Activated T-helper 1 cell treated with Interleukin-2 at 50 U/mL for 16 hours (primary cell): Measurements from ENCODE around the gene DMAC2.
A peak's percentile ranks its signal among the peaks of the same experiment; 100 is the strongest.
"Not testable (repeated sequence)": the region's sequence is repeated elsewhere in the genome, so short reads cannot be mapped to it uniquely, and the experiment has no call there.

Experiments
- DNase-seq: peaks from one replicate; pipeline ENCODE4 v3.0.0-alpha.2; 2020; ENCODE audit warnings: low read depth

Gene DMAC2

DNA sequence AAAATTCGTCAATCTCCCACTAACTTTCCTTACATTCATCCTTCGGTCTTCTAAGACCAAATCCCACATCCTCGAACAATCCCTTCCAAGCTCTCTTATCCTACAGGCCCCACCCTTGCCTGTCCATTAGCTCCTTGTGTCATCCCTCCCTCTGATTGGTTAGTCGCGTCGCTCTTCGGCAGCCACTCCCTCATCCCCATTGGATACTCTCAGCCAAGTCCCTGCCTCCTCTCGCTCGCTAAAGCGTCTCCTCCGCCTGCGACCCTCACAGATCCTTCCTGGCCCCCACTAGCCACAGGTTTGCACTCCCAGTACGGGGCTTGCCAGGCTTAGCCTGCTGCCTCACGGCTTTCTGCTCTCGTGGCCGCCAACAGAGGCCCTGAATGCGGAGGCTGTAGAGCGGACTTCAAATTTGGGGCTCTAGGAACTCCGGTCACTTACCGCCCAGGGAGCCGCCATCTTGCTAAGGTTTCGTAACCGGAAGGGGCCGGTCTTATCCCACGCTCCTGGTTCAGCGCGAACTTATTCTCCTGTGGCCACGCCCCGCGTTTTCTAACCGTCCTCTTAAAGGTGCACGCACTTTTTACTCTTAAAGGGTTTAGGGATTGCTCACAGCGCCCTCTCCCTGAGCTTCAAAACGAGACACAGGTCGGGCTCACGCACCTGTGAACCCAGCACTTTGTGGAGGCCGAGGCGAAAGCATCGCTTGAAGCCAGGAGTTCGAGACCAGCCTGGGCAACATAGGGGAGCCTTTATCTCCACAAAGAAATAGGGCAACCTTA is at the start of gene DMAC2:
Gene DMAC2 (minus strand): TSS at position 472 of the 782 bp plus-strand sequence. CDS start 13 bp downstream, at position 459.
- DNase-seq: peak; percentile 85

DNA sequence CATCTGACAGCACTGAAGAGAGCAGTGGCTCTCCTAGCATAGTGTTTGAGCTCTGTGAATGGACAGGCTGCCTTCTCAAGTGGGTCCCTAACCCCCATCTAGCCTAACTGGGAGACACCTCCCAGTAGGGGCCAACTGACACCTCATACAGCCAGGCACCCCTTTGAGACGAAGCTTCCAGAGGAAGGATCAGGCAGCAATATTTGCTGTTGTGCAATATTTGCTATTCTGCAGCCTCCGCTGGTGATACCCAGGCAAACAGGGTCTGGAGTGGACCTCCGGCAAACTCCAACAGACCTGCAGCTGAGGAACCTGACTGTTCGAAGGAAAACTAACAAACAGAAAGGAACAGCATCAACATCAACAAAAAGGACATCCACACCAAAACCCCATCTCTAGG is 47.2 kb upstream of the DMAC2 start:
- DNase-seq: not testable (repeated sequence)

GRCh38 chr19:41484822-41485221 is 45.1 kb upstream of the DMAC2 start:
- no peak for DNase-seq

GRCh38 chr19:41480336-41480735 is 40.6 kb upstream of the DMAC2 start:
- DNase-seq: no peak

- DNase-seq: no peak
Measured at GRCh38 chr19:41479757-41480191, 40.1 kb upstream of the DMAC2 start.

DNA sequence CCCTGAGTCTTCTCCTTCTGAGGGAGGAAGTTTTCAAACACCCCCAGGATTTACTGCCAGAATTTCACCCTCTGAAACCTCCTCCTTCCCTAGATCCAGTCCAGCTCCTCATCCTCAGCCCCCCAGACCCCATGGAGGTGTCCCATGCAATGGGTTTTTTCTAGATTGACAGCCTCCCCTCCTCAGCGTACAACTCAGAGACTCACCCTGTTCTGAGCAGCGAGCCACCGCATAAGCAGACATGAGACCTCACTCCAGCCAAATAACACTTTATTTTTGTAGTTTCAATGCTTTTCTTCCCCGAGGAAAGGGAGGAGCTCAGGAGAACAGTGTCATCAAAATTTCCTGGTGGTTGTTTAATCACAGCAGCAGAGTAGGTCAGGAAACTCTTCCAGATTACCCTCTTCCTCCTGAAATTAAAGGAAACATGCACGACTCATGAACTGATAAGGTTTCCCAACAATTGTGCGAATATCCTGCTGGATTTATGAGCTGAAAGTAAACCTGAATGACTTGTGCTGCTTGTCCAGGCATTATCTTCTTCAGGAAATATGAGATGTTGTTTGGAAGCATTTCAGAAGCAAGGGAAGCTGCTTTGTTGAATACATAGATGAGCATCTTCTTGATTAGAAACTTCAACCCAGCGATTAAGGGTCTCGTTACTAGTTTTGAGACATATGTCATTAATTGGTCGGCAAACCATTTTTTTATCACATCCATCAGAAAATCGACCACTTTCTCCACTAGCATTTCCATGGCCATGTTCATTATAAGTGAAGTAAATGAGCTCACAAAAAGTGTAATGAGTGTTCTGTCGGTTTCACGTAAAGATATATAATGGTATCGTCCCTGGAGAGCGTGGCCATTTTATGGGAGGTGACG is 39.4 kb upstream of the DMAC2 start:
- no peak for DNase-seq

- DNase-seq: no peak
Measured at GRCh38 chr19:41478171-41478570, 38.5 kb upstream of the DMAC2 start.

DNA sequence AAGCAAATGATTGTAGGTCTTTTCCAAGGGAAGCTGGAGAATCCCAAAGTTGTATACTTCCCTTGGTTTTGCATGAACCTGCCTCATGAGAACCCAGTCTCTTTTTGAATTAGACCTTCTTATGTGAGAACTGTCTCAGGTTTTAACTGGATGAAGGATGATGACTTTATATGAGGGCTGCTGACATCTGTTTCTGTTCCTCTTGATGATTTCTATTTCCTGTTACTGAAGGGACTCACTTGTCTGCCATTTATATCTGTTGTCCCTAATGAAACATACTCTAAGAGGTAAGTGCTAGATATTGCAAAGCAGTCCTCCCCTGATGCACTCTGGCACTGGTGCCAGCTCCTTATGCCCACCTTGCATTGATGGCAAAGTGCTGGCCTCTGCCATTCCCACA is 36.9 kb upstream of the DMAC2 start:
- no peak for DNase-seq

GRCh38 chr19:41463257-41464256 is 23.8 kb upstream of the DMAC2 start:
- not testable (repeated sequence) for DNase-seq

GRCh38 chr19:41462497-41462896 is 22.8 kb upstream of the DMAC2 start:
- no peak for DNase-seq

DNA sequence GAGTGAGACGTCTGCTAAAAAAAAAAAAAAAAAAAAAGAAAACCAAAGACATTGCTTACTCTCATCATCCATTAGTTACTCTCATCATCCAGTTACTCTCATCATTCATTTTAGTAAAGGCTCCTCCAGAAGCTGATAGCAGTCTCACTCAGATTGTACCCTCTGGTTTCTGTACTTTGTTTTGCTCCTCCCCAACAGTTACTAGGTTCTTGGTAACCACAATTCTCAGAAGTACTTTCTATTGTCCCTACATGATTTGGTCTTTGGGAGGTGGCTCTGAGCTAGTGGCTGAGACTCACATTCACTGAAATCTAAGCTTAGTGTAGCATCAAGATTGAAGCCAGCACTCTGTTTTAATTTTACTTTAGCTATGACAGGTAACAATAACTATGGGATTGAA is 17.5 kb upstream of the DMAC2 start:
- DNase-seq: no peak

DNA sequence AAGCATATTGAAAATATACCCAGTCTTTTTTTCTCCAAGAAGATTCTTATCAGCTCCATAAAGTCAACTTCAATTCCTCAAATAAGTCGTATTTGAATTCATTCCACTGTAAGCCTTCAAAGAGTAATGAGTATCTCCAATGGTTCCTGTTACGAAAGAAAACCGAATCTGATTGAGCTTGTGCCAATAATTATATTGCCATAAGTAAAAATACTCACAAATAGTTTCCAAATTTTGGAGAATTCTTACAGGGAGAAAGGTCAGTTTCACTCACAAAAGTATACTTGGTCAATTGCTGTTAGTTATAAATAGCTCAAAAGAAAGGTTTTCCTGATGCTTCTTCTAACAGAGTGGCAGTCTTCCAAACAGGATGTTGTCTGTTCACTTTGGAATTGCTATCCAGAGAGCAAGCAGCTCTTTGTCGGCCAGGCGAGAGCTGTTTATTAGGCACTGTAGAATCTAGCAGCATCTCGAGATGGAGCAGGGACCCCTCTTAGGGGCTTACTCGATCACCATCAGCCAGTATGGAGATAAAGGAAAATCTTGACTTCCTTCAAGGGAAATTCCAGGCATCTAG is 16.7 kb upstream of the DMAC2 start:
- DNase-seq: no peak

DNA sequence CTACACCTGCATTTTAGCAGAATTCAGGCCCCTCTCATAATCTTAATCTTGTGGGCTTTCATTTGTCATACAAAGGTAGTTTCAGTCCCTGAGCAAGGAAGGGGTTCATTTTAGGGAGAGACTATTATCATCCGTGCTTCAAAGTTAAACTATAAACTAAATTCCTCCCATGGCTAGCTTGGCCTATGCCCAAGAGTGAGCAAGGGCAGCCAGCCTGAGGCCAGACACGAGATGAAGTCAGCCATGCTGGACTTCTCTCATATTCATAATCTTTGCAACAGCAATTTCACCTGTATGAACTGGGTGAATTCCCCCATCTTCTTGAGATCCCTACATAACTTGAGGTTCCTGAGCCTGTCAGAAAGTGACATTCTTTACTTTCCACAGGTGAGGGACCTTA is 16.2 kb upstream of the DMAC2 start:
- DNase-seq: no peak

- DNase-seq: no peak
Measured at GRCh38 chr19:41452584-41453275, 13.0 kb upstream of the DMAC2 start.

GRCh38 chr19:41449865-41450178 is 10.1 kb upstream of the DMAC2 start:
- DNase-seq: no peak

DNA sequence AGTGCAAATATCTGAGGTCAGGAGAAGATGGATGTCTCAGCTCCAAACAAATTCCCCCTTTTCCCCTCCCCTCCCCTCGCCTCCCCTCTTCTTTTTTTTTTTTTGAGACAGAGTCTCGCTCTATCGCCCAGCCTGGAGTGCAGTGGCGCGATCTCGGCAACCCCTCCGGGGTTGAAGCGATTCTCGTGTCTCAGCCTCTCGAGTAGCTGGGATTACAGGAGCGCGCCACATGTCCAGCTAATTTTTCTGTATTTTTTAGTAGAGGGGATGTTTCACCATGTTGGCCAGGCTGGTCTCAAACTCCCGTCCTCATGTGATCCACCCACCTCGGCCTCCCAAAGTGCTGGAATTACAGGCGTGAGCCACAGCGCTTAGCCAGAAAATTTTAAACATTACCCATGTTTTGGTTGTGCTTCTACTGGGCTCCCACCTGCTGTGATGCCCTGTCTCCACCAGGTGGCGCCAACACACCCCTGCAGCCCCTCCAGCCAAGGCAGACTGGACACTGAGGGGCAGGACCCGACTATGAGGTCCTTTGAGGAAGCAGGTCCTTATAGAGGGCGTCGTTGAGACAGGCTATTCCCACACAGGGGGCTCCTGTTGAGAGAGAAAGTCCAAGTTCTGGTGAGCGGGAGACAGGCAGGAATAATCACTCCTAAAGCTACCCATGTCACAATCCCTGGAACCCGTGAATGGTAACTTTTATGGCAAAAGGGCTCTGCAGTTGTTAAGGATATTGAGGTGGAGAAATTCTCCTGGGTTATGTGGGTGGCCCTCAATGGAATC is 9.6 kb upstream of the DMAC2 start:
- peak; percentile 60 for DNase-seq

DNA sequence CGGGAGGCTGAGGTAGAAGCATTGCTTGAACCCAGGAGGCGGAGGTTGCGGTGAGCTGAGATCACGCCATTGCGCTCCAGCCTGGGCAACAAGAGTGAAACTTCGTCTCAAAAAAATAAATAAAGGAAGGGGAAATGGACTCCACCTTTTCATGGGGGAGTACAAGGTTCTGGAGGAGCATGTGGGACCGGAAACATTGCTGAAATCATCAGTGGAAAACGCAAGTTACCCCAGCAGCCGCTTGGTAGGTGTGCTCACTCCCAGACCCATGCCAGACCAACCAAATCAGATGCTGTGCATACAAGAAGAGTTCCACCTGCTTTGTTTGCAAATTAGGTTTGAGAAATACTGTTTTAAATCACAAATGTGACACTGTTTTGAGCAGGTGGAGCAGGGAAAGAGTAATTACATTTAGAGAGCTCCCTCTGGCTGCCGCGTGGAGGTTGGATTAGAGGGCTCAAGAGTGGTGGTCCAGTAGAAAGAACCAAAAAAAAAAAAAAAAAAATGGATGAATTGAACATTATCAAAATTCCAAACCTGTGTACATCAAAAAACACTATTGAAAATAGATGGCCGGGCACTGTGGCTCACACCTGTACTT is 8.1 kb upstream of the DMAC2 start:
- no peak for DNase-seq

GRCh38 chr19:41445575-41445974 is 5.9 kb upstream of the DMAC2 start:
- no peak for DNase-seq

DNA sequence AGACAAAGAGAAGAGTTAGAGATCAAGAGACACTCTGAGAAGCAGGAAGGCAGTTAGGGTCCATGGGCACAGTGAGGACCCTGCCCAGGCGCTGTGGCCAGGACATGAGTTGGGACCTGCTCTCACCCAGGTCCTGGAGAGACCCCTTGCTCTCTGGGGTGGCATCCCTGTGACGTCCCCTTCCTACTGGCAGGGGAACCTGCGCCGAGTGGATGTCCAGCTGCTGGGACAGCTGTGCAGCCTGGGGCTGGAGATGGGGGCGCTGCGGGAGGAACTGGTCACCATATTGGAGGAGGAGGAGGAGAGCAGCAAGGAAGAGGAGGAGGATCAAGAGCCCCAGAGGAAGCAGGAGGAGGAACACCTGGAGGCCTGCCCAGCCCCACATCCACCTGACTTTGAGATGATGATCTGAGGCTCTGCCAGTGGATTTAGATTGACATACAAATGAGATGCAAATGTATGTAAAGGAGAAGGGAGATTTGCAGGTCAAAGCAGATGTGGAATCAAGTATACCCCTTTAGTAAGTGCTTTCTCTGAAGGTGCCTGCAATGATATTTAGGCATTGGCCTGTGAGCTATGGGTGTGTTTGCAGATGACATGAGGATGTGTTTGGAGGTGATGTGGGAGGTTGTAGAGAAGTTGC is 4.2 kb upstream of the DMAC2 start:
- DNase-seq: no peak
